ENCODE results near the gene PPP1R14D.

The PPP1R14D gene

GRCh38 chr15:40828447-40829036, at the start of gene PPP1R14D:
PPP1R14D (minus strand) TSS chr15:40828708; CDS start chr15:40828641, 67 bp downstream.
- H3K9me3 ChIP-seq (ENCODE audit: control insufficient read depth in 1 of 2, low read length in 2 of 2): no peaks in the 10 kb centered on the region
- no peaks in the 10 kb centered on the region for H3K27me3 ChIP-seq (ENCODE audit: low read depth, low read length)
- H3K4me1 ChIP-seq (ENCODE audit: control insufficient read depth in 1 of 2, insufficient read depth in 2 of 2, low read length in 2 of 2): no peaks in the 10 kb centered on the region
- no peaks in the 10 kb centered on the region for H3K36me3 ChIP-seq (ENCODE audit: control insufficient read depth in 1 of 2, insufficient read depth in 2 of 2, low read length in 2 of 2)
- peak within 1 kb of the TSS in 1 of 2 donors; percentile 58 for H3K4me3 ChIP-seq (ENCODE audit: low read depth in 1 of 2, low read length in 2 of 2)
- peak within 1 kb of the TSS; percentile 57 for H3K27ac ChIP-seq (ENCODE audit: low read length)

GRCh38 chr15:40877694-40878093, 49.2 kb upstream of the PPP1R14D start:
- Histone ChIP-seq H3K4me1 (ENCODE audit: control insufficient read depth in 1 of 2, insufficient read depth in 2 of 2, low read length in 2 of 2) (peaks cover 0 to 10% of the 10 kb centered on the region in 2 donors), H3K9me3 (ENCODE audit: control insufficient read depth in 1 of 2, low read length in 2 of 2) (no peaks in the 10 kb centered on the region), H3K27me3 (ENCODE audit: low read depth, low read length) (no peaks in the 10 kb centered on the region), H3K36me3 (ENCODE audit: control insufficient read depth in 1 of 2, insufficient read depth in 2 of 2, low read length in 2 of 2) (no peaks in the 10 kb centered on the region), H3K27ac (ENCODE audit: low read length) (no peak overlapping the region), H3K4me3 (ENCODE audit: low read depth in 1 of 2, low read length in 2 of 2) (no peak overlapping the region)

GRCh38 chr15:40875991-40876730, 47.7 kb upstream of the PPP1R14D start:
- Histone ChIP-seq H3K9me3 (ENCODE audit: control insufficient read depth in 1 of 2, low read length in 2 of 2) (no peaks in the 10 kb centered on the region), H3K27ac (ENCODE audit: low read length) (no peak overlapping the region), H3K27me3 (ENCODE audit: low read depth, low read length) (no peaks in the 10 kb centered on the region), H3K36me3 (ENCODE audit: control insufficient read depth in 1 of 2, insufficient read depth in 2 of 2, low read length in 2 of 2) (no peaks in the 10 kb centered on the region), H3K4me1 (ENCODE audit: control insufficient read depth in 1 of 2, insufficient read depth in 2 of 2, low read length in 2 of 2) (peaks cover 0 to 10% of the 10 kb centered on the region in 2 donors), H3K4me3 (ENCODE audit: low read depth in 1 of 2, low read length in 2 of 2) (no peak overlapping the region)

- H3K4me1 ChIP-seq (ENCODE audit: control insufficient read depth in 1 of 2, insufficient read depth in 2 of 2, low read length in 2 of 2): peaks cover 0 to 10% of the 10 kb centered on the region in 2 donors
- H3K27ac ChIP-seq (ENCODE audit: low read length): no peak within 1 kb of the TSS
- no peaks in the 10 kb centered on the region for H3K9me3 ChIP-seq (ENCODE audit: control insufficient read depth in 1 of 2, low read length in 2 of 2)
- no peaks in the 10 kb centered on the region for H3K27me3 ChIP-seq (ENCODE audit: low read depth, low read length)
- H3K4me3 ChIP-seq (ENCODE audit: low read depth in 1 of 2, low read length in 2 of 2): peak within 1 kb of the TSS; percentile 7 to 78
- no peaks in the 10 kb centered on the region for H3K36me3 ChIP-seq (ENCODE audit: control insufficient read depth in 1 of 2, insufficient read depth in 2 of 2, low read length in 2 of 2)
Observed at GRCh38 chr15:40873694-40874561, 45.4 kb upstream of the PPP1R14D start, which contains the start of gene RHOV. RHOV (minus strand) TSS chr15:40874234; CDS start chr15:40874139, 95 bp downstream.

GRCh38 chr15:40872791-40873693, 44.5 kb upstream of the PPP1R14D start:
- no peaks in the 10 kb centered on the region for H3K9me3 ChIP-seq (ENCODE audit: control insufficient read depth in 1 of 2, low read length in 2 of 2)
- no peaks in the 10 kb centered on the region for H3K27me3 ChIP-seq (ENCODE audit: low read depth, low read length)
- peak overlapping the region in 1 of 2 donors; percentile 78 for H3K4me3 ChIP-seq (ENCODE audit: low read depth in 1 of 2, low read length in 2 of 2)
- peaks cover 0 to 10% of the 10 kb centered on the region in 2 donors for H3K4me1 ChIP-seq (ENCODE audit: control insufficient read depth in 1 of 2, insufficient read depth in 2 of 2, low read length in 2 of 2)
- no peak overlapping the region for H3K27ac ChIP-seq (ENCODE audit: low read length)
- H3K36me3 ChIP-seq (ENCODE audit: control insufficient read depth in 1 of 2, insufficient read depth in 2 of 2, low read length in 2 of 2): no peaks in the 10 kb centered on the region

GRCh38 chr15:40871749-40872617, 43.5 kb upstream of the PPP1R14D start:
- Histone ChIP-seq H3K27me3 (ENCODE audit: low read depth, low read length) (no peaks in the 10 kb centered on the region), H3K4me1 (ENCODE audit: control insufficient read depth in 1 of 2, insufficient read depth in 2 of 2, low read length in 2 of 2) (peaks cover 0 to 10% of the 10 kb centered on the region in 2 donors), H3K27ac (ENCODE audit: low read length) (no peak overlapping the region), H3K9me3 (ENCODE audit: control insufficient read depth in 1 of 2, low read length in 2 of 2) (no peaks in the 10 kb centered on the region), H3K36me3 (ENCODE audit: control insufficient read depth in 1 of 2, insufficient read depth in 2 of 2, low read length in 2 of 2) (no peaks in the 10 kb centered on the region), H3K4me3 (ENCODE audit: low read depth in 1 of 2, low read length in 2 of 2) (no peak overlapping the region)

GRCh38 chr15:40870716-40871115, 42.2 kb upstream of the PPP1R14D start:
- no peaks in the 10 kb centered on the region for H3K27me3 ChIP-seq (ENCODE audit: low read depth, low read length)
- H3K36me3 ChIP-seq (ENCODE audit: control insufficient read depth in 1 of 2, insufficient read depth in 2 of 2, low read length in 2 of 2): no peaks in the 10 kb centered on the region
- peaks cover 0 to 10% of the 10 kb centered on the region in 2 donors for H3K4me1 ChIP-seq (ENCODE audit: control insufficient read depth in 1 of 2, insufficient read depth in 2 of 2, low read length in 2 of 2)
- H3K4me3 ChIP-seq (ENCODE audit: low read depth in 1 of 2, low read length in 2 of 2): no peak overlapping the region
- no peak overlapping the region for H3K27ac ChIP-seq (ENCODE audit: low read length)
- H3K9me3 ChIP-seq (ENCODE audit: control insufficient read depth in 1 of 2, low read length in 2 of 2): no peaks in the 10 kb centered on the region

- Histone ChIP-seq H3K27me3 (ENCODE audit: low read depth, low read length) (no peaks in the 10 kb centered on the region), H3K27ac (ENCODE audit: low read length) (no peak overlapping the region), H3K9me3 (ENCODE audit: control insufficient read depth in 1 of 2, low read length in 2 of 2) (no peaks in the 10 kb centered on the region), H3K4me1 (ENCODE audit: control insufficient read depth in 1 of 2, insufficient read depth in 2 of 2, low read length in 2 of 2) (peaks cover 0 to 10% of the 10 kb centered on the region in 2 donors), H3K4me3 (ENCODE audit: low read depth in 1 of 2, low read length in 2 of 2) (no peak overlapping the region), H3K36me3 (ENCODE audit: control insufficient read depth in 1 of 2, insufficient read depth in 2 of 2, low read length in 2 of 2) (no peaks in the 10 kb centered on the region)
Observed at GRCh38 chr15:40869686-40870085, 41.2 kb upstream of the PPP1R14D start.

GRCh38 chr15:40867199-40867598, 38.7 kb upstream of the PPP1R14D start:
- Histone ChIP-seq H3K4me1 (ENCODE audit: control insufficient read depth in 1 of 2, insufficient read depth in 2 of 2, low read length in 2 of 2) (no peaks in the 10 kb centered on the region), H3K27me3 (ENCODE audit: low read depth, low read length) (no peaks in the 10 kb centered on the region), H3K9me3 (ENCODE audit: control insufficient read depth in 1 of 2, low read length in 2 of 2) (no peaks in the 10 kb centered on the region), H3K4me3 (ENCODE audit: low read depth in 1 of 2, low read length in 2 of 2) (no peak overlapping the region), H3K36me3 (ENCODE audit: control insufficient read depth in 1 of 2, insufficient read depth in 2 of 2, low read length in 2 of 2) (no peaks in the 10 kb centered on the region), H3K27ac (ENCODE audit: low read length) (no peak overlapping the region)

All from muscle layer of duodenum (tissue), 2 donors.